Activated CD4-positive, alpha-beta T cell treated with anti-CD3 and anti-CD28 coated beads, Interleukin-2, amount 50 U/mL, for 1 hour (primary cell): ENCODE measurements around the gene RRBP1.

ENCODE experiments used
- DNase-seq: peaks from one replicate; pipeline ENCODE4 v3.0.0-alpha.2; 2020

The RRBP1 gene

DNA sequence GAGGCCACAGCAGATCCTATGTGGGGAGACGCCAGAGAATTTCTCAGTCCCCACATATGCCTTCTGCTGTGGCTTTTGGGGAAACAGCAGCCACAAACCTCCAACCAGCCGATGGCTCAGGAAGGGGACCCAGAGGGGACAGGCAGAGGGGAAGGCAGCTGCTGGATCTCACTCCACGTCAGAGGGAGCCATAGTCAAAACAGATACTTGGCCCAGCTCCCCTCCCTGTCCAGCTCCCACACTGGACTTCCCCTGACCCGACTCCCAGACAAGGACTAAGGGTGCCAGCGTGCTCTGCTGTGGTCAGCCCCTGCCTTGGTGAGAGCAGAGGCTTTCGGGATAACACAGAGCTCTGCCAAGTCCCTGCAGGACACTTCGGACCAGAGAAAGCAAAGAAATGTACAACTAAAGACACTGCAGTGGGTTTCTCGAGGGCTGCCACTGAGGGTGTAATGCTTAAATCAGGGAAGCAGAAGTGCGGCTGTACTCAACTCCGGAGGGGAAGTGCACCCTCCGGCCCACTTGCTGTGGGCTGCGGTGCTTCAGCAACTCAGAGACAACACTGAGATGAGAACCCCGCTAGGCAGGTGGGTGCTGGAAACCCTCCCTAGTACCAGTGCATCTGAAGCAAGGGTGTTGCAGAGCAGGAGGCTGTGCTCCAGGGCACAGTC is 47.2 kb downstream of the RRBP1 start:
- DNase-seq: no peak

DNA sequence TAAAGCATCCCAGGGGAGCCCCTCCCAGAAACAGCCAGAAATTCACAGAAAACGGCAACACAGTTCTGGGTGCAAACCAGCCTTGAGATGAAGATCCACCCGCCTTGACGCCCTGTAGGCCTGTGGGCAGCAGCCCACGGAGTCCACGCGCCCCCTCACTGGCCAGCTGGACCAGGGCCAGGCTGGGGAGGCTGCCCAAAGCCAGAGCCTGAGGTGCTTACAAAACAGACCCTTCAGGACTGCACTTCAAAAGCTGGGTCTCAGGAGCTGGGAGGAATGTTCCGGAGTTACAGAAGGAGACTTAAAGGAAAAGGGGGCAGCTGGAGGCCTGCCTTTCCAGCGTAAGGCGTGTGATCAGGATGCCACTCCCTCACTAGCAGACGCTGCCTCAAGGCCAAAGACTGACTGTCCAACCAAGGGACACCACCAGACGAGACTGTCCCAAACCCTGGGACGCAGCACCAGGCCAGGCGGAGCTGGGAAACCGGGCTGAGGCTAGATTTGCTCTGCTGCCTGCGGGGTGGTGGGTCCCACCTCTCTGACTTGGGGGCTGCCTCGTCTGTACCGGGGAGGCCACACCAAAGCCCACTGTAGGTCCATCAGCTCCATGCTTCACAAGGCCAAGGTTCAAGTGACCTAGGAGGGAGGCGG is 48.1 kb downstream of the RRBP1 start:
- DNase-seq: no peak

DNA sequence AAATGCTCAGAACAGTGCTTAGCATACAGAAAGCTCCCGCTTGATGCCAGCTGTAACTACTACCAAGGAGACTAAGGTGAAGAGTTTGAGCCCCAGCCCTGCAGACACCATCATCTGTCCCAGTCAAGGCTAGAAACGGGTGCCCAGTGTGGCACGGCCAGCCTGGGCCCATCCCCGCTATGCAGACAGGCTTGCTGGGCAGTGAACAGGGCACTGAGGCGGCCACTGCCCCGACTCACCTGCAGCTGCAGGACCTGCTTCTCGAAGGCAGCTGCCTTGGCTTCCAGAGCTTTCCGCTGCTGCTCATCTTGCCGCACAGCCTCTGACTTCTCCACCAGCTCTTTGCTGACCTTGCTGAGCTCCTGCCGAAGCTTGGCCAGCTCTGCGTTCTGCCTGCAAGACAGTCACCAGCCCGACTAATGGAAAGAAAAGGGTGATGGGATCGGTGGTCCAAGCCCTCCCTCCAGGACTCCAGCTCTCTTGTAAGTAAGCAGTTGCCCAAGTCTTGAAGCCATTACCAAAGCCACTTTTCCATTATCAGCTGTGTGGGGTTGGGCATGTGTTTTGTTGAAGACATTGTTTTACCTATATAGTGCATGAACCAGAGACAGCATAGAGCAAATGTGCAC is 48.7 kb downstream of the RRBP1 start:
- no peak for DNase-seq

DNA sequence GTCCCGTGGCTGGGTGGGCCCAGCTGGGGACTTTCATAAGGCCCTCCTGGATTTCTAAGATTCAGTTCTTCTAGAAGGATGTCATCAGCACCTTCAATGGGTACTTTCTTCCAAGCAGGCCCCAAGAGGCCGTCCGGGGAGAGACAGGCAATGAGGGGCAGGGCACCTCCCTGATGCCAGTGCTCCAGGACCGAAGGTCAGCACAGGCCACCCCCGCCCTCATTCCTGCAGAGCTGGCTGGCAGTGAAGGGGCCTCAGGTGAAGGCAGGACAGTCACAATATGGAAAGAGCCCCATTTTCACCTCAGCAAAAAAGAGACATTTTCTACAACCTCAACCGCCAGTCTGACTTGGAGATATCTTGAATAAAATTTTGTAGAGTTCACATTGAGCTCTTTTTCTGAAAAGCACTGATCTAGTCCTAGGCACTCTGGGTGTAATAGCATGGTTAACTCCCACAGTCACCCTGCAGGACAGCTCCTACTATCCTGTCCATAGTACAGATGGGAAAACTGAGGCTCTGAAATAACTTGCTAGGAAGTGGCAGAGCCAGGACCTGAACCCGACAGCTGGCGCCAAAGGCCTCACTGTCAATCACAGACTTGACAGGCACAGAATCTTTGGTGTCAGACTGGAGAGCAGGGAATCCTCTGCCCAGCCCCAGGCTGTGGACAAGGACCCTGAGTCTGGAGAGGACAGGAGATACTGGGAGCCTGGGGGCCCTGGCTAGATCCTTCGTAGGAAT is 50.3 kb downstream of the RRBP1 start:
- DNase-seq: no peak

DNA sequence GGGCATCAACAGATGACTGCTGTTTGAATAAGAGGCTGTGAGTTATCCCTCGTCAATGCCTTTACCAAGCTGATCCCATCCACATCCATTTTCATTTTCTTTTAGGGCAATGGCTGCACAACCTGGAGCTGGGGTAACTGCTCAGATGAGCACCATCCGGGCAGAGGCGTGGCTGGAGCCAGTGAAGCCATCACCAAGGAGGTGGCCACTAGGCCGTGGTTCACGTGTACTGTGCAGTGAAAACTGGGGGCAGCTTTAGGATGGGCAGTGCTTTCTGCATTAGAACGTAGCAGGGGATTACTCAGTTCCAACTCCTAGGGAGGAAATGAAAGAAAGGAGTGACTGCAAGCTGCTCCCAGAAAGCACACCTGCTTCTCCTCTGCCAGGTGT is 51.2 kb downstream of the RRBP1 start:
- no peak for DNase-seq

DNA sequence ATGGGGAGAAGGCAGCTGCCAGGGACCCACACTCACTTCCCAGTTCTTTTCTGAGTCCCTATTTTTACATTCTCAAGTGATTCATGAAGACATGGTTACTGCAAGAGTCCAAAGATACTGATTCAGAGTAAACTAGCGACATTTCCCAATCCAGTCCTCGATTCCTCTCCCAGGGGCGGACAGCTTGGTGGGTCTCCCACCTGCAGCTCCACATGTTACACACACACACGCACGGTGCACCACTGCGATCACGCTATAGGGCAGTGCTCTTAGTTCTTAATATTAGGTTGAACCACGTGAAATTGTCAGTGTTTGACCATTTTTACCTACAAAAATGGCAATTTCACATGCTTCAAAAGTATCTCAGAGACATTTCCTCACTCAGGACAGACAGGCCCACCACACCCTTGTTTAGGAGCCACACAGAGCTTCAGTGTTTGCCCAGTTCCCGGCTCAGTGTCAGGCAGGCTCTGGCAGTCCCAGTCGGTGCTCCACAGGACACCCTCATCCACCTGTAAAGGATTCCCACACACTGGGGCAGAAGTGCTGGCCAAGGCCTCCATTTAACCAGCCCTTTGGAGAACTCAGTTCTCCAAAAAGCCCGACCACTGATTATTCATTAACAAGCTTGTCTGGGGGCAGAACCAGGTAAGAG is 51.8 kb downstream of the RRBP1 start:
- no peak for DNase-seq

DNA sequence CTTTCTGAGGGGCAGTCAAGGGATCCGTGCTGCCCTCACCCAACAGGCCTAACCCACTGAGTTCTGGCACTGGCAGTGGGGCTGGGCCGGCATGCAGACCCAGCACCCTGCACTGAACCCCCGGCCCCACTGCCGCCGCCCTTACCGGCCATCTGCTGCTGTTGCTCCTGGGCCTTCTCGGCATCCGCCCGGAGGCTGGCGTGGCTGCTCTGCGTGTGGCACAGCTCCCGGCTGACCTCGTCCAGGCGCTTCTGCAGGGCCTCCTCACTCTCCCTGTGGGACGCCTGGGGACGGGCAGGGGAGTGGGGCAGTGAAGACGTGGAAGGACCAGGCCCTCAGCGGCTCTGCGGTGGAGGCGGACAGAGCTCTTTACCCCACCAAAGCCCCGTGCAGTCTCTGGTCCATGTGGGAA is 52.4 kb downstream of the RRBP1 start:
- no peak for DNase-seq

DNA sequence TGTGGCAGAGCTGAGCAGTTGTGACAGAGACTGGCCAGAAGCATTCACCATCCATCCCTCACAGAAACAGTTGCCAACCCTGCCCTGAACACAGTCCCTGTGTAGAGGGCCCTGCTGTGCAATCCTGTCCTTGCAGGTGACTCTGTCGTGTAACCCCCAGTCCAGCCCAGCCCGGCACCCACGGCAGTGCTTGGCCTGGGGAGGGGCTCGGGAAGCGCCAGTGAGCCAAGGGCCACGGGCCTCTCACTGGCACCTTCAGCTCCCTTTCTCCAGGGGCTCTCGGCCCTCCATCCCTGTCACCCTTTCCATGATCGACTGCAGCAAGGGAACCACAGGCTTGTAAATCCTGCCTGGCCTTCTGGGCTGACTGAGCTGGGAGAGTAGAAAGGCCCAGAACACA is 53.0 kb downstream of the RRBP1 start:
- no peak for DNase-seq

DNA sequence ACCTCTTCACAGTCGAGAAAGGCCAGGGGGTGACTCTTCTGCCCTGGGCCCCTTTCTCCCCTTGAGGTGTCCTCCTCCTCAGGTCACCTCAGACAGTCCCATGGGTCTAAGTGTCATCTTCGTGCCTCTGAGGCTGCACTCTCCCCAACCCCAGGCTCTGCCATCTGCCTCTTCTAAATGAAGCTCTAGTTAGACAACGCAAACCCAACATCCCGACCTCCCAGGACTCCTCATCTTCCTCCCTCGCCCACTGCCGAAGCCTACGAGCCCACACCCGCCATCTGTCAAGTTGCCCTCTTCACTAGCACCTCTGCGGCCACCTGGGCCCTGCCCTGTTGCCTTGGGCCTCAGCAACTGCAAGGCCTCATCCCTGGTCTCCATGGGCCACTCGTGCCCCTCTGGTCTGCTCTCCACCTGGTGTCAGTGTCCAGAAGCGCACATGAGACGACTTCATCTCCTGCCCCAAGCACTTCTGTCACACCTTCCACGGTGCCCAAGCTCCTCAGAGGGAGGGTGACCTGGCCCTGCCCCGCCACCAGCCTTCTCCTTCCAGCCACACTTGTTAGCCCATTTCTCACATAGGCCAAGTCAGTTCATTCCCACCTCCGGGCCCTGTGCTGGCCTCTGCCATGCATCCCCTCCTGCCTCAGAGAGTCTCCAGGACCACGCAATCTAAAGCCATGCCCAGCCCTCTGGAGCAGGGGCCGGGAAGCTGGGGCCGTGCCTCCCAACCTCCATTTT is 53.8 kb downstream of the RRBP1 start:
- no peak for DNase-seq

DNA sequence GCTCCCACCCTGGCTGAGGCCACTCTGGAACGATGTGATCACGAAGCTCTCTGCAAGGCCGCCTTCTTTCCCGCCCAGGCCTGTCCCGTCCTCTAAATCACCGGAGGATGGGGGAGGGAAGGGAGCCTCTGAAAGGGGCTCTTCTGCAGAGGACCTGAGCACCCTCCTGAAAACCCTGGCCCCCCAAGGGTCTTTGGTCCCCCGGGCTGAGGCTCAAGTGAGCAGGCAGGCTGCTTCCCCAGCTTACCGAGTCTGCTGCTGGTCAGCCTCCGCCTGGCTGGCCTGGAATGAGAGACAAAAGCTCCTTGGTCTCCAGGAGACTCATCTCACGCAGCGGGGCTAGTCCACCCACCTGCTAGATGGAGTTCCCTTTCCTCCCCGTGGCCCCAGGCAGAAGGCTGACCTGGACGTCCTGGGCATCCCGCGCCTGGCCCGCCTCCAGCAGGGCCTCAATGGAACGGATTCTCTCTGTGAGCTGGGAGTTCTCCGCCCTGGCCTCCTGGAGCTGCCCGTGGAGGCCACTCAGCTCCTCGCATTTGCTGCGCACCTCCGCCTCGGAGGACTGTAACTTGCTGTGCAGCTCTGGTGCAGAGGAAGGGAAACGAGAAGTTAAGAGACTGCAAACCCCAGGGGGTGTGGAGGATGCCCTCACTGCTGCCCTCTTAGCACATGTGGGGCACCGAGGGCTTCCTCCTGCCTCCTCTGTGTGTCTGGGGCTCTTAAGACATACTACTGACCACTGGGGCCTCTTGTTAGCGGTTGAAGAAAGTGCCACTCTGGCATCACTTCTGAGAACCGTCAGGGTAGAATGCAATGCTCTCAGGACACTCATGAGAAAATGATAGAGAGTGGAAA is 54.7 kb downstream of the RRBP1 start:
- no peak for DNase-seq

DNA sequence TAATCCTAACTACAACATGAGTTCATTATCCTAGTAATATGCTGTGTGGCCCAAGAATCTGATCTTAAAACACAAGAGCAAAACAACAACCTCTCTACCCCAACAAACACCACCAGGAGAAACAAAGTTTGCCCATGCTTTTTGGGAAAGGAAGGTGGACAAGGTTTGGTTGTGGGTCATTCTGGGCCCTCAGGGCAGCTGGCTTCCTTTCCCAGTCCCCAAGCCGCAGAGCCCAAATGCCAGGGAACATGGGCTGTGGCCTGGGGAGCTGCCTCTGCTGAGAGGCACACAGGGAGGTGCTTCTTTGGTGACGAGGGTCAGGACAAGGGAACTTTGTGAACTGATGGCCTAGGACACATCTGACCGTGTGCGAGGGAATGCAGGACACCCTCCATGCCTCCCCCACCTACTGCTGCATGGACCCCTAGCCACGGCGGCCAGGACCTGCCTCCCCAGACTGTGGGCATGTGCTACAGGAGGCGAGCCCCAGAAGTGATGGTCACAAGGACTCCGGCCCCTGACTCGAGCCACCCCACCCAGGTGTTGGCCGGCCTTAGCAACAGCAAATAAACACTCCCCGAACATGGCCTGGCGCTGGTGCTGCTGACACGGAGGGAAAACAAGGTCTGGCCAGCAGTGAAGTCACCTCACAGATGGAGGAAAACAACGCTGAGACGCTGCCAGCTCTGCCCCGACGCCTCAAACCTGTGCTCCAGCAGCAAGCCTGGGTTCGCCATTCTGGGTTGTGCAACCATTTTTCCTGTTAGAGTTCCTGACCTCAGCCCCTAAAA is 55.6 kb downstream of the RRBP1 start:
- DNase-seq: no peak

DNA sequence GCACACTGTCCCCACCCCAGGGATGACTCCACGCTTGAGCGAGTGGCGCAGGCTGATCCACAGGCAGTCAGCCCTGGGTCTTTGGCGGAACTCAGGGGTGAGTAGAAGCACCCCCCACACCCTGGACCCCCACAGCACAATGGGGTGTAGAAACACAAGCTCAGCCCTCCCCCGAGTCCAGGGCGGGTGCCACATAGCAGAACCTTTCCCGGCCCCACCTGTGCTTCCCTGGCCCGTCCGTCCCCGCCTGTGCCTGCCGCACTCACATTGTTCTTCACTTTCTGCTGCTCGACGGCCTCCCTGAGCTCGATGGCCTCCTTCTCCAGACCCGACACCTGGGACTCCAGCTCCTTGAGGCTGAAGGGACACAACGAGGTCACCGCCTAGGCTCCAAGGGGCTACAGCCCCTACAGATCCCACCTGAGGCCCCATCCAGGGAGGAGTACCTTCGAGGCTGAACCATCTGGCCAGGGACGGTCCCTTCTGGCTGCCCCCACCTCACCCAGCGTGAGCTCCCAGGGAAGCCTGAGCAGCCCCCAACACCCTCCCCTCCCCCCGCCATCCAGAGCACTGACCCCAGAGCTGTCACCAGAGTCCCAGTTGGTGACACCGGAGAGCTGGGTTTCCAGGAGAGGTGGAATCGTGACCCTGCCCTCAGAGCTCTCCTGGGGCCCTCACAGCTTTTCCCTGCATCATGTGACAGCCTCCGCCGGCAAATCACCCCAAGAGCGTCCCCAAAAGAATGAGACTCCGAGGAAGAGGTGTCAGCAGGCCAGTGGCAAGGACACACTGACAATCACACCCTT is 56.6 kb downstream of the RRBP1 start:
- no peak for DNase-seq

DNA sequence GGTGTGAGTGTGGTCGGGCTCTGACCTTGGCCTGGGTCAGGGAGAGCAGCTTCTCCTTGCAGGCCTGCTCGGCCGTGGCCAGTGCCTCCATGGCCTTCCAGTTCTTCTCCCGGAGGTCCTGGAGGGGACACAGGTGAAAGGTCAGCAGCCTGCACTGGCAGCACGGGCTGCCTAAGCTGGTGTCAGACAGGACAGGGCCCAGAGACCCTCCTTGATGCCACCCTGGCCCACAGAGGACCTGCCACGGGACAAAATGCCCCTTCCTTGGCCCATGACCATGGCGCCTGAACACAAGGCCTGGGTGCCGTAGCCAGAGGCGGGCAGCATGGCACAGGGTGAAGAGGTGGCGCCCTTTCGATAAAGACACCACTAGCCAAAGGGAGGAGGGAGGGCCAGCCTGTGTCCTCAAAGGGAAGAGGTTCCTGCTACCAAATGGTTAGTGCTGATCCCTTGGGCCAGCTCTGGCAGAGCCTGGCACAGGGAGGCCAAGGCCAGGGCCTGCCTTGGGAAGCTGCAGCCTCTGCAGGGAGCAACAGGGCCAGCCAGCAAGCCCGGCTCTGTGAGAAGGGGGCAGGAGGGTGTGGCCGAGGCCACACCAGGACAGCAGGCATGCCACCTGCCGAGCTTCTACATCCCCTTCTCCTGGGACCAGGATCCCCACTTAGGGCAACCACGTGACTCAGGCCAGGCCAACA is 57.3 kb downstream of the RRBP1 start:
- DNase-seq: no peak

DNA sequence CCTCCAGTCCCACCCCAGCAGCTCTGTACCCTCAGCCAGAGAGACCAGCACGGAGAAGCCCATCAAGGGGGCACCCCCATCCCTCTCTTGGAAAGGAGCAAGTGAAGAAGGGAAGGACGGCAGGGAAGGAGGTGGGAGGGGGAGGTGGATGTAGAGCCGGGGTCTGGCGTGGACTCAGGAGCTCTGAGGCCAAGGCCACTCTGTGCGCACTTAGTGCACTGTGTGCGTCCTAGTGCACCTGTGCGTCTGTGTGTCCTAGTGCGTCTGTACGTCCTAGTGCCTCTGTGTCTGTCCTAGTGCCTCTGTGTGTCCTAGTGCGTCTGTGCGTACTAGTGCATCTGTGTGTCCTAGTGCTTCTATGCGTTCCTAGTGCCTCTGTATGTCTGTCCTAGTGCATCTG is 58.0 kb downstream of the RRBP1 start:
- DNase-seq: no peak

DNA sequence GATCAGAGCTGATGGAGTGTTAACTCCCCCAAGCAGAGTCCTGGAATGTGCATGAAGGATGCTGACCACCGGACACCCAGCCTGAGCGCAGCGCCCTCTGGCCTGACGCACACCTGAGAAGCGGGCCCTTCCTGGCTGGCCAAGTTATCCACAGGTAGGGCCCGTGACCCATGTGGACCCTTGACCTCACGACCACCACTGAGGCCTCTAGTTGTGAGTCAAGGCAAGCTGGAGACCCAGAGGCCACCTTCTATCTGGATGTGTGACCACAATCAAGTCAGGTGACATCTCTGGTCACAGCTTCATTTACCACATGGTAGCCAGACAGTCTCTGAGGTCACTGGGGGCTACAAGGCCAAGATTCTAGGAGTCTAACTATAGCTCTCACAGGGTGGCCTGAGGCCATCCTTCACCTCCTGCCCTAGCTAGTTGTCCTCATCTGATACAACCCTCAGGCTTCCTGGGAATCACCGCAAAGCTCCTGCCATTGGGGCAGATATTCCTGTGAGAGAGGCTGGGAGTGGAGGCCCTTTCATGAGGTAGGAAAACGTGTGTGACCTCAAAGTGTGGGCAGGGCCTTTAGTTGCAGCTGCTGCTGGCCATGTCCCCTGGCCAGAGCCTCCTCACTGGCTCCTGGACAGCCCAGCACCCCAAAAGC is 59.1 kb downstream of the RRBP1 start:
- no peak for DNase-seq

DNA sequence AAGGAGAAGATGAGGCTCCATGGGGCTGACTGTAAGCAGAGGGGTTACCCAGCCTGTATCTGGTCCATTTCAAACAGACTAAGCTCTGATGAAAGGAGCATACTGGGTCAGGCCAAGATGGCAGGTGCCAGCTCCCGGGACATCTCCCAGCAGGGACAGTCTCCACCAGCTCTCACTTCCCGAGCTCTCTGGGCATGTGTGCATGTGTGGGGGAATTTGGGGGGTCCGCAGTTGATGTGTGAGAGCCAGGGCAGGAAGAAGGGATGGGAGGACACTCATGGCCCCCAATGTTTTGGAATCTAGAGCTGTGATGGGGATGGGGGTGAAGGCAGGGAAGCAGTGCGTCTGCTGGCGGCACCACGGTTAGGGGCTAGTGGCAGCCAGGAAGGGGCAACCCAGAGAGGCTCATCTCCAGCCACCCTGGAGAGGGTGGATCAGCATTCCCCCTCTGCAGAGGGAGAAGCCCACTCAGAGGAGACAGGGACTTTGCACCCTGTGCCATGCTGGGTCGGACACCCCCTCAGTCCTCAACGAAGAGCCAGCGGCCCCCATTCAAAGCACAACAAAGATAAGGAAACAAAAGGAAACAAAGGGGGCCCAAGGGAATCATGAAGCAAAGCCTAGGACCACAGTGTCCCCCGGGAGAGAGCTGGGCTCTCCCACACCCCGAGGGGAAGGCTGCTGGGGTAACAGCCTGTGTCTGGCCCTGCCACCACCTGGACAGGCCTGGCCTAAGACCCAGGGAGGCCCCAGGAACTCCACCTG is 59.8 kb downstream of the RRBP1 start:
- no peak for DNase-seq

DNA sequence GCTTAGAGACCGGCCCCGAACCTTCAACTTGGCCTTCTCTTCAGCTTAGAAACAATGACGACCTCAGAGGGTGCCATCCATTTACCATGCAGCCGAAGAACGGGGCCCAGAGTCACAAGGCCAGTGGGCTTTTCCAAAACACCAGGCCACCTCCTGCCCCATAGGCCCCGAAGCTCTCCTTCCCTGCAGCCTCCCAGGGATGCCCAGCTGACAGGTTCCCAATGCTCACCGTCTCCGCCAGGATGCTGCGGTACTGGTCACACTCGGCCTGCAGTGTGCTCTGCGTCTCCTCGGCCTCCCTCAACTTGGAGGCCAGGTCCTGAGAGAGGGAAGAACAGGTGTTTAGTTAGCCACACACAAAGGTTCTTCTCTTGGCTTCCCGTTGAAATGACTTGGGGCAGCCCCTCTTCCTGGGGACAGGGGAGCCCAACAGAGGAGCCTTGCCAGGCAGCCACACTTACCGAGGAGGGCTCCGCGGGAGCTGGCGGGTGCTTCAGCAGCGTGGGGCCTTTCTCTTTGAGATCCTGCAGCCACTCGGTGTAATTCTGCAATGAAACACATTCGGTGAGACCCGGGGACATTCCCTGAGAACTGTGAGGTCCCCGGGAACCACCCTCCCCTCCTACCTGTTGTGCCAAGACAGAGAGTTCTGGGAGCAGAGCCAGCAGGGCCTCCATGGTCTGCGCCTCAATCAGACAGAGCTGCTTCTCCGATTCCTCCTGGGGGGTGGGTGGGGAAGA is 60.6 kb downstream of the RRBP1 start:
- DNase-seq: no peak
